Neural progenitor cell (in vitro differentiated cells): ENCODE results near the gene MVB12B. TPM values are rescaled to one million over a fixed set of nuclear protein-coding genes. Genes with fewer than 3 reads are reported as not detected.

Experiments used
- DNase-seq: peaks from one replicate; pipeline ENCODE4 v3.0.0-alpha.2; 2016; ENCODE audit warnings: low spot score
- H2AFZ ChIP-seq: fragments of 200-600 bp; sonication (generic); replicated peaks from 2 replicates; pipeline ENCODE4 v1.6.1; 2016; ENCODE audit warnings: antibody characterized with exemption
- H3F3A ChIP-seq: fragments of 200-600 bp; sonication (generic); 2 replicates; pipeline ENCODE4 v1.6.1; 2016; ENCODE audit warnings: antibody characterized with exemption, low read depth
- H3K27ac ChIP-seq: fragments of 200-600 bp; sonication (generic); 2 replicates; pipeline ENCODE4 v1.5.1; 2016; ENCODE audit warnings: mild to moderate bottlenecking
- H3K27me3 ChIP-seq: fragments of 200-600 bp; sonication (generic); 2 replicates; pipeline ENCODE4 v1.6.1; 2016; ENCODE audit warnings: mild to moderate bottlenecking, moderate library complexity
- H3K36me3 ChIP-seq: fragments of 200-600 bp; sonication (generic); 2 replicates; pipeline ENCODE4 v1.5.1; 2016
- H3K4me1 ChIP-seq: fragments of 200-600 bp; sonication (generic); 2 replicates; pipeline ENCODE4 v1.6.1; 2016; ENCODE audit warnings: mixed run types
- H3K4me2 ChIP-seq: fragments of 200-600 bp; sonication (generic); 2 replicates; pipeline ENCODE4 v1.6.1; 2016
- H3K4me3 ChIP-seq: fragments of 200-600 bp; sonication (generic); 2 replicates; pipeline ENCODE4 v1.5.1; 2016
- H3K79me2 ChIP-seq: fragments of 200-600 bp; sonication (generic); 2 replicates; pipeline ENCODE4 v1.6.1; 2016; ENCODE audit warnings: low read depth
- H3K9ac ChIP-seq: fragments of 200-600 bp; sonication (generic); 2 replicates; pipeline ENCODE4 v1.6.1; 2016
- H3K9me3 ChIP-seq: fragments of 200-600 bp; sonication (generic); 2 replicates; pipeline ENCODE4 v1.5.1; 2016; ENCODE audit warnings: low read depth
- H4K20me1 ChIP-seq: fragments of 200-600 bp; sonication (generic); 2 replicates; pipeline ENCODE4 v1.6.1; 2016; ENCODE audit warnings: low read depth
- H3K27ac Mint-ChIP-seq: 3 replicates; pipeline ENCODE4 v1.8.0; 2021; ENCODE audit warnings: mixed read lengths
- H3K27me3 Mint-ChIP-seq: 2 replicates; pipeline ENCODE4 v1.8.0; 2022; ENCODE audit warnings: low read depth, mild to moderate bottlenecking, inconsistent platforms, moderate library complexity, mixed read lengths; ENCODE audit not compliant: insufficient read depth
- H3K36me3 Mint-ChIP-seq: 3 replicates; pipeline ENCODE4 v1.8.0; 2021; ENCODE audit warnings: mixed read lengths
- H3K4me1 Mint-ChIP-seq: 3 replicates; pipeline ENCODE4 v1.8.0; 2021; ENCODE audit warnings: mixed read lengths
- H3K4me3 Mint-ChIP-seq: 3 replicates; pipeline ENCODE4 v1.8.0; 2021; ENCODE audit warnings: mild to moderate bottlenecking, moderate library complexity, mixed read lengths
- H3K9me3 Mint-ChIP-seq: 3 replicates; pipeline ENCODE4 v1.8.0; 2020; ENCODE audit warnings: mixed read lengths
- EZH2 ChIP-seq: fragments of 200-600 bp; sonication (generic); IDR thresholded peaks from 2 replicates; pipeline ENCODE4 v1.6.1; 2017; ENCODE audit warnings: antibody characterized with exemption, mild to moderate bottlenecking, moderate library complexity
- EZH2phosphoT487 ChIP-seq: fragments of 200-600 bp; sonication (generic); IDR thresholded peaks from 2 replicates; pipeline ENCODE4 v1.6.1; 2017; ENCODE audit warnings: antibody characterized with exemption
- total RNA-seq: library from RNA; depleted of rRNA; stranded (reverse); fragments of >200 nt; gene quantifications from 2 replicates; pipeline ENCODE4 v1.2.3, GENCODE V29; 2015; ENCODE audit warnings: low replicate concordance
- TF ChIP-seq, protein P1 (sequence below): fragments of 200-600 bp; sonication (generic); IDR thresholded peaks from 2 replicates; pipeline ENCODE4 v1.5.1; 2017; ENCODE audit warnings: antibody characterized with exemption, mild to moderate bottlenecking

The MVB12B gene
- total RNA-seq, 1 donor from 2014 or later: 16.1 TPM

GRCh38 chr9:126495411-126496180 lies 169.0 kb downstream of the MVB12B start:
- DNase-seq: no peak
- Histone ChIP-seq H3K4me3 (no peak overlapping the region), H4K20me1 (peaks cover 25% of the 10 kb centered on the region), H2AFZ (no peak overlapping the region), H3K9ac (no peak overlapping the region), H3F3A (no peaks in the 10 kb centered on the region), H3K36me3 (no peaks in the 10 kb centered on the region), H3K79me2 (no peaks in the 10 kb centered on the region), H3K4me1 (peaks cover 6% of the 10 kb centered on the region), H3K27me3 (peaks cover 14% of the 10 kb centered on the region), H3K4me2 (no peak overlapping the region), H3K9me3 (no peaks in the 10 kb centered on the region), H3K27ac (no peak overlapping the region)
- Mint-ChIP-seq H3K4me3 (no peak overlapping the region), H3K9me3 (no peaks in the 10 kb centered on the region), H3K36me3 (no peaks in the 10 kb centered on the region), H3K4me1 (peaks cover 17% of the 10 kb centered on the region), H3K27me3 (peaks cover 7% of the 10 kb centered on the region), H3K27ac (no peak overlapping the region)
- TF ChIP-seq EZH2 (no peak), EZH2phosphoT487 (no peak)

DNA sequence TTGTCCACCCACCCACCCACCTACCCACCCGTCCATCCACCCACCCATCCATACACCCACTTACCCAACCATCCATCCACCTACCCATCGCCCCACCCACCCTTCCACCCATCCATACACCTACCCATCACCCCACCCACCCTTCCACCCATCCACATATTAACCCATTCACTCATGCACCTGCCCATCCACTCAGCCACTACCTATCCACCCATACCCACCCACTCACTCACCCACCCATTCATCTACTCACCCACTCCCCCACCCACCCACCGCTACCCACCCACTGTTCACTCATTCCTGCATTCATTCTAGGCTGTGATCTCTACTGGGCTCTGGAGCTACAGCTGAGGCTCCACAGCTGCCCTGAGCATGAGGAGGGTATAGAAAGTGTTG lies 169.6 kb downstream of the MVB12B start:
- H3K9me3 ChIP-seq: no peaks in the 10 kb centered on the region
- Mint-ChIP-seq H3K27ac (peak overlapping the region; percentile 18), H3K36me3 (no peaks in the 10 kb centered on the region), H3K4me1 (peaks cover 16% of the 10 kb centered on the region), H3K9me3 (no peaks in the 10 kb centered on the region), H3K27me3 (peaks cover 7% of the 10 kb centered on the region), H3K4me3 (no peak overlapping the region)
- H3K4me3 ChIP-seq: no peak overlapping the region
- H4K20me1 ChIP-seq: peaks cover 29% of the 10 kb centered on the region
- TF ChIP-seq EZH2phosphoT487 (no peak), EZH2 (no peak)
- DNase-seq: no peak
- peaks cover under 1% of the 10 kb centered on the region for H3K4me1 ChIP-seq
- no peak overlapping the region for H3K4me2 ChIP-seq
- H3K27me3 ChIP-seq: peaks cover 16% of the 10 kb centered on the region
- no peak overlapping the region for H3K27ac ChIP-seq
- no peak overlapping the region for H2AFZ ChIP-seq
- H3K36me3 ChIP-seq: no peaks in the 10 kb centered on the region
- H3K9ac ChIP-seq: no peak overlapping the region
- H3K79me2 ChIP-seq: no peaks in the 10 kb centered on the region
- H3F3A ChIP-seq: no peaks in the 10 kb centered on the region

- no peak for TF ChIP-seq EZH2
- no peak for TF ChIP-seq EZH2phosphoT487
- TF ChIP-seq, protein P1, sequence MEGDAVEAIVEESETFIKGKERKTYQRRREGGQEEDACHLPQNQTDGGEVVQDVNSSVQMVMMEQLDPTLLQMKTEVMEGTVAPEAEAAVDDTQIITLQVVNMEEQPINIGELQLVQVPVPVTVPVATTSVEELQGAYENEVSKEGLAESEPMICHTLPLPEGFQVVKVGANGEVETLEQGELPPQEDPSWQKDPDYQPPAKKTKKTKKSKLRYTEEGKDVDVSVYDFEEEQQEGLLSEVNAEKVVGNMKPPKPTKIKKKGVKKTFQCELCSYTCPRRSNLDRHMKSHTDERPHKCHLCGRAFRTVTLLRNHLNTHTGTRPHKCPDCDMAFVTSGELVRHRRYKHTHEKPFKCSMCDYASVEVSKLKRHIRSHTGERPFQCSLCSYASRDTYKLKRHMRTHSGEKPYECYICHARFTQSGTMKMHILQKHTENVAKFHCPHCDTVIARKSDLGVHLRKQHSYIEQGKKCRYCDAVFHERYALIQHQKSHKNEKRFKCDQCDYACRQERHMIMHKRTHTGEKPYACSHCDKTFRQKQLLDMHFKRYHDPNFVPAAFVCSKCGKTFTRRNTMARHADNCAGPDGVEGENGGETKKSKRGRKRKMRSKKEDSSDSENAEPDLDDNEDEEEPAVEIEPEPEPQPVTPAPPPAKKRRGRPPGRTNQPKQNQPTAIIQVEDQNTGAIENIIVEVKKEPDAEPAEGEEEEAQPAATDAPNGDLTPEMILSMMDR: no peak
- H3K9me3 Mint-ChIP-seq: no peaks in the 10 kb centered on the region
- Histone ChIP-seq H3K4me3 (no peak overlapping the region), H3K27ac (no peak overlapping the region), H3K36me3 (no peaks in the 10 kb centered on the region), H3K4me1 (no peaks in the 10 kb centered on the region), H3K9ac (no peak overlapping the region), H3K4me2 (no peak overlapping the region), H3K79me2 (no peaks in the 10 kb centered on the region), H3K9me3 (no peaks in the 10 kb centered on the region), H2AFZ (no peak overlapping the region), H4K20me1 (peaks cover 36% of the 10 kb centered on the region), H3K27me3 (peaks cover 16% of the 10 kb centered on the region), H3F3A (no peaks in the 10 kb centered on the region)
- no peaks in the 10 kb centered on the region for H3K36me3 Mint-ChIP-seq
- peaks cover 7% of the 10 kb centered on the region for H3K27me3 Mint-ChIP-seq
- no peak for DNase-seq
- peaks cover 14% of the 10 kb centered on the region for H3K4me1 Mint-ChIP-seq
- H3K27ac Mint-ChIP-seq: peak overlapping the region; percentile 18
- no peak overlapping the region for H3K4me3 Mint-ChIP-seq
Observed at GRCh38 chr9:126496781-126497659, 170.4 kb downstream of the MVB12B start.

DNA sequence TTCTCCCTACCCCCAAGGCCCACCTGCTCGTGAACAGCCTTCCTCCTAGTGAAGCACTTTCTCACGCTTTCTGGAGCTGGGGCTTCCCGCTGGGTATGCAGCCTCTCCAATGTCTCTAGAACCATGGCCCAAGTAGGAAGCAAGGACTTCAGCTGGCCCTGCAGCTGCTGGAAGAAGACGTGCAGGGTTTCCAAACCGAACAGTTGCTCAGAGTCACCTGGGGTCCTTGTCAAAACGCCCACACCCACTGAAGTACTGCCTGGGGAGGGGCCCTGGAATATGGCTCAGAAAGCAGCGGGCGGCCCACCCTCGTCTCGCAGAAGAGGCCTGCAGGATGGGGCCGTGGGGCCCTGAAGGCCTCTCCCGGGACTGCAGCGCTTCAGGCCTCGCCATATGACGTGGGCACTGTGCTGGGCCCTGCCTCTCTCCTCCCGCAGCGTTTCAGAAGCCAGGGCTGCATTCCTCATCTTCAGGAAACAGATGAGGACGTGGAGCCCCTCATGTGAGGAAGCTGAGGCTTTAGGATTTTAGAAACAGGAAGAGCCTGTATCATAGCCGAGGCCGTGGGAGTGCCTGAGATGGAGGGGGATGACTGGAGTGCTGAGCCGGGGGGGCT lies 171.1 kb downstream of the MVB12B start:
- DNase-seq: no peak
- H3K9me3 ChIP-seq: no peaks in the 10 kb centered on the region
- no peak overlapping the region for H2AFZ ChIP-seq
- H4K20me1 ChIP-seq: peaks cover 44% of the 10 kb centered on the region
- Mint-ChIP-seq H3K27me3 (peaks cover 7% of the 10 kb centered on the region), H3K27ac (no peak overlapping the region), H3K9me3 (no peaks in the 10 kb centered on the region), H3K36me3 (no peaks in the 10 kb centered on the region), H3K4me1 (peaks cover 14% of the 10 kb centered on the region), H3K4me3 (no peak overlapping the region)
- H3K27ac ChIP-seq: no peak overlapping the region
- H3K4me3 ChIP-seq: no peak overlapping the region
- peaks cover 16% of the 10 kb centered on the region for H3K27me3 ChIP-seq
- no peaks in the 10 kb centered on the region for H3F3A ChIP-seq
- TF ChIP-seq EZH2phosphoT487 (no peak), EZH2 (no peak)
- H3K36me3 ChIP-seq: no peaks in the 10 kb centered on the region
- no peaks in the 10 kb centered on the region for H3K79me2 ChIP-seq
- H3K4me1 ChIP-seq: no peaks in the 10 kb centered on the region
- H3K9ac ChIP-seq: no peak overlapping the region
- H3K4me2 ChIP-seq: no peak overlapping the region
